AML-193 (cell line): ENCODE results near the gene MLLT3.

ENCODE experiments used
- DNase-seq, 2 experiments: peaks; one replicate each; lab custom pipeline; 2025; lab: John Stamatoyannopoulos, UW

MLLT3 gene

GRCh38 chr9:20476912-20477521, 145.3 kb downstream of the MLLT3 start:
- no peak for DNase-seq

DNA sequence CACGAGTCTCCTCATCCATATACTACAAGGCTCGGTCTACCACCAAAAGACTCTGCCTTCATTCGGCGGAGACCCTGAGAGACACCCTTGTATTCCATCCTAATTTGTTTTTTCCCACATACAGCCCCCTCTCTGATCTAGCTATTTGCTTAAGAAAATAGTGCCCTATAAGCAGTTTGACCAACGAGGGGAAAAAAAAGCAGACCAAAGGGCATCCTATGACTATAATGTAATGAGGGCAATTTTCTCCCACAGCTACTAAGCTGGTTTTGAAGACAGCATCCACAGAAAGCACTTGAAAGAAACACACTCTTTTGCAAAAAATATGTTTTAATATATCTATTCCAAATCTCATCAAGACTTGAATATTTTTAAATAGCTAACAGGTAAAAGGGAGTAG, 147.8 kb downstream of the MLLT3 start:
- DNase-seq: no peak

GRCh38 chr9:20473515-20474013, 148.7 kb downstream of the MLLT3 start:
- DNase-seq: no peak

GRCh38 chr9:20472342-20473045, 149.8 kb downstream of the MLLT3 start:
- DNase-seq: no peak

GRCh38 chr9:20466328-20467008, 155.8 kb downstream of the MLLT3 start:
- DNase-seq: no peak

GRCh38 chr9:20464242-20464641, 158.1 kb downstream of the MLLT3 start:
- DNase-seq: no peak

DNA sequence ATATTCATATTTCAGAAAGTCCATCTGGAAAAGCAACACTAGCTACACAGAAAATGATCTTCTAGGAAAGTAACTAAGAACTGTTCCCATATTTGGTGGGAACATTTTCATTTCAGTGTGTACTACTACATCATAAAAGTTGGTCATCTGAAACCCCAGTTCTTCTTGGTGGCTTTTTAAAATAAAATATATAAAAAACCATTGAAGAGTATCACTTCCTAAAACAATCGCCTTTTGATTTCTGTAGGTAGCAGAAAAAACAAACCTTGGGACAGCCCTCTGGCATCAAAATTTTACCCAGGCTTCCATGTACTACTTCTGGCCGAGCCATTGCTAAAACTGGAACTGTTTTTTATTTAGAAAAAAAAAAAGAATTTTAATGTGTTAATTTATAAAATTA, 158.5 kb downstream of the MLLT3 start:
- DNase-seq: no peak

GRCh38 chr9:20462410-20462809, 159.9 kb downstream of the MLLT3 start:
- no peak for DNase-seq

DNA sequence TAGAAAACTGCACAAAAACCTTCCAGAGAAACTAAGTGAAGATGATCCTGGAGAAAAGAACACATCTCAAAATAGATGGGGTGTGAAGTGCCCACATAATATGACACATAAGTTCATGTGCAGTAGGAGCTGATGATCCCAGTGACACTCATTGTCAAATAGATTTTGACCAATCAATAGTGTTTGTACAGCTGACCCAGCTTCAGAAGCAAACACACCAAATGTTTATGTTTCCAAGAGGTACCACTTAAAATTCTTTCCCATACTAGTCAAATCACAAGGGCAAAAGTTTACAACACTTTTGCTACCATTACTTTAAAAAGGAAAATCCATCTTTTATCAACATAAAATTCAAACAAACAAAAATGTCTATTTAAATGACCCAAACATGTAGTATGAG, 175.0 kb downstream of the MLLT3 start:
- no peak for DNase-seq

DNA sequence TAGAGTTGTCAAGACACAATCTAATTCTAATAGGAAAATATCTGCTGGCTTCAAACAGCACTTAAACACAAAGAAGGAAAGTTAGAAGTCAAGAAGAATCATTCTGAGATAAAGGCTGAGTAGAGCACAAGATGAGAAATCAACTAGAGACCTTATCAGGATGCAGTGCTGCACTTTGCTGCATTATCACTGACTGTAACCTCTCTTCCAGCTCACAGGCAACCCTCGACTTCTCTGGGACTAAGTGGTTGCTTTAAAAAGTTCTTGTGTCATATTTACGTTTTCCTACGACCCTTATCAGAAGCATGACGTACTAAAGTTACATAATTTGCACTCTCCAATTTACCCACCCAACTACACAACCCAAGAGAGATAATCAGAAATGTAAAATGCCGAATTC, 176.1 kb downstream of the MLLT3 start:
- no peak for DNase-seq

- no peak for DNase-seq
These were observed 179.6 kb downstream of the MLLT3 start for GRCh38 chr9:20442461-20443319.

DNA sequence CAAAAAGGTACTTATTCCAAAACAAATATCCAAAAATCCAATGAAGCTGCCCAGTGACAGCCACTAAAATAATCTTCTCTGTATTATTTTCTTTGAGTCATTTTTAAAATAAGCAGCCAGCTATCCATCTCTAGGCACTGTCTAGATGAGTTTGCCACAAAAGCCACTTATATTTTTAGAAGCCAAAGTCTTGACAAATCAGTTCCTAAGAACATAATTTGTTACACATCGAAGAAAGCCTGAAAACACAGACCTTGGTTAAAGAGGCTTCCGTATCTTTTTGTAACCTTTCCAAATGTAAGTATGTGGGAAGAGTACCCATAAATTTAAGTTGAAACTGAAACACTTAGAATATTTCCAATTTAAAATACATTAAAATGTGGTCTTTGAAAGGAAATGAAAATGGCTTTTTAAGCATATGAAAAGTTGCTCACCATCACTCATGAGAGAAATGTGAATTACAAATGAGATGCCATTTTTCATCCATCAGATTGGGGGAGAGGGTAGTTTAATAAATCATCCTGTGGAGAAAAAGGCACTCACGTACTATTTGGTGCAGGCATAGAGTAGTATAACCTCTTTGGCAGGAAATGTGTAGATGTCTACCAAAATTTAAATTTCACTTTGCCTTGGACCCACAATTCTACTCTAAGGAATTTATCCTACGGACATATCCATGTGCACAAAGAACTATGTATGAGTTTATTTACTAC, 180.4 kb downstream of the MLLT3 start:
- no peak for DNase-seq

DNA sequence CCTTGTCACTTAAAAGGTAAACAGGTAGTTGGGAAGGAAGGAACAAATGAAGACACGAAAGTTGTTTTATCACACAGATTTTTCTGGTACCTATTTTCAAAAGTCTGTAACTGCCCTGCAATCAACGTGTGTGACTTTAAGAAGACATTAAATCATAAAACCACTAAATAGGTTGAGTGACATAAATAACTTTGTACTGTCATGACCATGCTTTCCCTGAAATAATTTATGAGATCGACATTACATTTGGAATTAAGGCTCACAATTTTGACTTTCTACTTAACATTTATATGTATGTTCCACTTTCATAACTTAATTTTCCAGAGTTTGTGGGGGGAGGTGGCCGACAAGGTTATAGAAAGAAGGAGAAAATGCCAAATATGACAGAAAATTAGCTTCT, 181.1 kb downstream of the MLLT3 start:
- DNase-seq: no peak

GRCh38 chr9:20437476-20437875, 184.8 kb downstream of the MLLT3 start:
- DNase-seq: no peak

DNA sequence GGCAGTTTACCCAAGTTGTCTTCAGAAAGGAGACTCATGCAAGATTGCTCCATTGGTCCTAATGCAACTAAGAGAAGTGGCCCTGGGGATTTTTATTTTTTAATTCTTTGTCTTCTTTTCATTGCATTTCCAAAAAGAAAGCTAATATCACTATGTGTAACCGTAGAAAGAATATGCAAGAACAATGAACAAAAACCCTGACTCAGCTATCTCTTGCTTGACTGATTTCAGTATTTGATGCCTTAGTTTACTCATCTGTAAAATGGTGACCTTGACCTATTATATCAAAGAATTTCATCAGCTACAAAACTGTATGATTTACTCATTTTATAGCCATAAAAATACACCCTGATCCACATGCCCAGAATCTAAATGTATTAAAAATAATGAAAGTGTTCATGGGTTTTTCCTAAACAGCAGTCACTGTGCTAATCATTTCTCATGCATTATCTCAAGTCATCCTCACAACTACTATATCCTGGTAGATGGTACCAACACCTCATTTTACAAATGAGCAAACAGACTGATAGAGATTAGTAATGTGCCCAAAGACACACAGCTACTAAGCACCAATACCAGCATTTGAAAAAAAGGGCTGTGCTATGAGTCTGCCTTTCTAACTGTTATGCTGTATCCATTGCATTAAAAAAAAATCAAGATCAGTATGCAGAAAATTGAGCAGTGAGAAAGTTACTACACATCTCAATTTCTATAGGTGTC, 185.7 kb downstream of the MLLT3 start:
- no peak for DNase-seq

- DNase-seq: no peak
These were observed 193.3 kb downstream of the MLLT3 start for GRCh38 chr9:20428976-20429375.

DNA sequence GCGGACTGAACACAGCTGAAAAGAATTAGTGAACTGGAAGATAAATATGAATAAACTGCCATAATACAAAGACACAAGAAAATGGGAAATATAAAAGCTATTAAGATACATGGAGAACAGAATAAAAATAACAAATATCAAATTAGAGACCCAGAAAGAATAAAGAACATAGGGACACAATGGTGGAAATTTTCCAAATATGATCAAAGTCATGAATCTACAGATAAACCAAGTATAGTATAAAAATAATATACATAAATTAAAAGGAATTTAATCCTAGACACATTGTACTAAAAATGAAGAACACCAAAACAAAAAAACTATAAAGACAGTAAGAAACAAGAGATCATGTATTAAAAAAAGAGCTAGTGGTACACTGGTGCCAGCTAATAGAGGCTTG, 194.9 kb downstream of the MLLT3 start:
- DNase-seq: no peak

DNA sequence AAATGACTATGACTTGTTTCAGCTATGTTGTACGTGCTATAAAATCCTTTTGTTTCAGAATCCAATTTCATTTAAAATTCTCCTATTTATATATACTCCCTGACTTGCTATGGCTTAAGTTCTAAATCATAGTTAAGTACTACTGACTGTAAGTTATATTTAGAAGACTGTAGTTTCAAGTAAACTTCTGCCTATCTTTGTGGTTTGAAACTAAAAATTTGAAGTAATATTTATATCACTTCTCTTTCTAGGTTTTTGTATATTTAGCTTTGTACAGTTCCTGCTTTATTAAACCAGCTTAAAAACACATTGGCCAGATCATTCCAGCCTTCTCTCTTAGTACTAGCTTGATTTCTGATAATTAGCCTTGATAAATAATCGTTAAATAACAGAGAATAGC, 196.3 kb downstream of the MLLT3 start:
- no peak for DNase-seq

DNA sequence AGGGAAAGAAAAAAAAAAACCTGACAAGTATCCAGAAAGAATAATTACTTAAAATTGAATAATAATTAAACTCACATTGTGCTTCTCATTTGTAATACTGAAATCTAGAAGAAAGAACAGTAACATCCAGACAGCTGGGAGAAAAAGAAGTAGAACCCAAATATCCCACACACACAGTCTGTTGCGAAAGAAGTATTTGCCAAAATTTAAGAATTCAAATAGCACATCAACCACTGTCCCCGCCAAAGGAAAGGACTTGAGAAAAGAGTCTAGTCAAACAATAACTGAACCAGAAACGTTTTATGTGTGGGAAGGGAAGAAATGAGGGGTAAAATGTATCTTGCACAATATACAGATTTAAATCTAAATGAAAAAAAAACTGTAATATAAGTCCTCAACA, 202.8 kb downstream of the MLLT3 start:
- DNase-seq: peak in 1 of 2 experiments; percentile 11

DNA sequence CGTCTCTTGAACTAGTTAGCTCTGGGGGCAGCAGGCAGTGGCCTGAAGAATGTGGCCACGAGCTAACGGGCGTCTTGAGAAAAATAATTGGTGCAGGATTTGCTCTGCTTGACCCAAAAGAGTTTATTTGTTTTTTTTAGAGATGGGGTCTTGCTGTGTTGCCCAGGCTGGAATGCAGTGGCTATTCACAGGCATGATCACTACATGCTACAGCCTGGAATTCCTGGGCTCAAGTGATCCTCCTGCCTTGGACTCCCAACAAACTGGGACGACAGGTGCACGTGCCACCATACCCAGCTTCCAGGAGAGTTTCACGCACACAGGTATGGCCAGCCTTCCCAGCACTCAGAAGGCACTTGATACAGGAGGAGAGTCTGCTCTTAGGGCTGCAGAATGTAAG, 203.8 kb downstream of the MLLT3 start:
- DNase-seq: no peak
